Spleen (tissue), 7 donors: ENCODE data around the gene AGAP3.

Experiments used
- POLR2A ChIP-seq, 3 donors: fragments of 450-650 bp; IDR thresholded peaks; one replicate each; pipeline ENCODE4 v1.5.1; 2017; ENCODE audit warnings: antibody characterized with exemption in 3 of 3, mild to moderate bottlenecking in 1 of 3
- POLR2AphosphoS5 ChIP-seq, 3 donors: sonication (generic); formaldehyde crosslinking; IDR thresholded peaks; one replicate each; pipeline ENCODE4 v1.5.1; 2017; ENCODE audit warnings: antibody characterized with exemption in 3 of 3
- TF ChIP-seq, protein P1 (sequence below), 11 experiments: fragments of 200-600 bp in 7 of 11; fragments of 450-650 bp in 4 of 11; sonication (generic) in 4 of 11; IDR thresholded peaks in 8 of 11; conservative IDR thresholded peaks in 3 of 11; 1 replicate in 7 of 11; 2 replicates in 4 of 11; pipeline versions ENCODE4 v1.4.0 to v1.8.0; 2016 to 2021; ENCODE audit warnings: antibody characterized with exemption in 11 of 11, inconsistent platforms in 4 of 11, mild to moderate bottlenecking in 1 of 11
- donor health status: DM: no; HTN: no; CAD: no; lungs with moderate emphysema.
- donor health status: DM: no; HTN: no; CAD: no.
- donor health status: DM: no; HTN: no; CAD: no.

DNA sequence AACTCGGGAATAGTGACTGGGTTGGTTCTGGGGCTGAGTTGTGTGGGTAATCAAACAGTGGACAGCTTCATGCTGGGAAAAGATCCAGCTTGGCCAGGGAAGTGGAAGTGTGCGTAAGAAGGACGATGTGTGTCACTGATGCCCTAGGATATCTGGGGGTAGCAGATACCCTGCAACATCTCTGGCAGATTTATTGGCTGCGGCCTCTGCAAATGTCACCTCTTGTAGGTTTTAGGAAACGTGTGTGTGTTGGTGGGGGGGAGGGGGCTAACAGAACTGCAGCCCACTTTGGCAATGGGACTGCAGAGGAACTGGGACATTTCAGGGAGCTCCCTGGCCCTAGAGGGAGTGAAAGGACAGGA is 965 bp upstream of the AGAP3 start:
- TF ChIP-seq POLR2A (IDR thresholded peaks at IDR 0.05), result no peak
- TF ChIP-seq, protein P1, sequence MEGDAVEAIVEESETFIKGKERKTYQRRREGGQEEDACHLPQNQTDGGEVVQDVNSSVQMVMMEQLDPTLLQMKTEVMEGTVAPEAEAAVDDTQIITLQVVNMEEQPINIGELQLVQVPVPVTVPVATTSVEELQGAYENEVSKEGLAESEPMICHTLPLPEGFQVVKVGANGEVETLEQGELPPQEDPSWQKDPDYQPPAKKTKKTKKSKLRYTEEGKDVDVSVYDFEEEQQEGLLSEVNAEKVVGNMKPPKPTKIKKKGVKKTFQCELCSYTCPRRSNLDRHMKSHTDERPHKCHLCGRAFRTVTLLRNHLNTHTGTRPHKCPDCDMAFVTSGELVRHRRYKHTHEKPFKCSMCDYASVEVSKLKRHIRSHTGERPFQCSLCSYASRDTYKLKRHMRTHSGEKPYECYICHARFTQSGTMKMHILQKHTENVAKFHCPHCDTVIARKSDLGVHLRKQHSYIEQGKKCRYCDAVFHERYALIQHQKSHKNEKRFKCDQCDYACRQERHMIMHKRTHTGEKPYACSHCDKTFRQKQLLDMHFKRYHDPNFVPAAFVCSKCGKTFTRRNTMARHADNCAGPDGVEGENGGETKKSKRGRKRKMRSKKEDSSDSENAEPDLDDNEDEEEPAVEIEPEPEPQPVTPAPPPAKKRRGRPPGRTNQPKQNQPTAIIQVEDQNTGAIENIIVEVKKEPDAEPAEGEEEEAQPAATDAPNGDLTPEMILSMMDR (IDR thresholded peaks at IDR 0.05 in 8 of 11, conservative IDR thresholded peaks at IDR 0.05 in 3 of 11), result no peak
- TF ChIP-seq POLR2AphosphoS5 (IDR thresholded peaks at IDR 0.05), result no peak
